Gastroesophageal sphincter (tissue), 4 donors: ENCODE data around the gene ANKRD1. TPM values are rescaled to one million over a fixed set of nuclear protein-coding genes. Genes with fewer than 3 reads are reported as not detected.
A peak's percentile ranks its signal among the peaks of the same experiment; 100 is the strongest.
"Not testable (repeated sequence)": the region's sequence is repeated elsewhere in the genome, so short reads cannot be mapped to it uniquely, and the experiment has no call there.

Experiments used
- ATAC-seq: fragments of 150-250 bp; one replicate; pipeline ENCODE4 v1.9.1; 2016; ENCODE audit warnings: mild to moderate bottlenecking, moderate library complexity
- H3K27ac ChIP-seq, 4 donors: fragments of 200-600 bp; sonication (generic) in 3 of 4; 1 replicate in 3 of 4; 2 replicates in 1 of 4; pipeline ENCODE4 v1.5.1; 2016 to 2019
- H3K27me3 ChIP-seq: fragments of 200-600 bp; sonication (generic); one replicate; pipeline ENCODE4 v1.5.1; 2019
- H3K36me3 ChIP-seq, 2 donors: fragments of 200-600 bp; sonication (generic); one replicate each; pipeline ENCODE4 v1.5.1; 2019; ENCODE audit warnings: control low read depth in 1 of 2
- H3K4me1 ChIP-seq, 3 donors: fragments of 200-600 bp; sonication (generic); 1 replicate in 2 of 3; 2 replicates in 1 of 3; pipeline ENCODE4 v1.5.1; 2016 to 2019; ENCODE audit warnings: control low read depth in 2 of 3
- H3K4me3 ChIP-seq, 2 donors: fragments of 200-600 bp; sonication (generic); one replicate each; pipeline ENCODE4 v1.5.1; 2019; ENCODE audit warnings: mild to moderate bottlenecking in 1 of 2, moderate library complexity in 1 of 2
- H3K9me3 ChIP-seq, 3 donors: fragments of 200-600 bp; sonication (generic); one replicate each; pipeline ENCODE4 v1.5.1; 2017 to 2019; ENCODE audit warnings: control low read depth in 2 of 3
- CTCF ChIP-seq, 4 experiments: fragments of 200-600 bp in 2 of 4; fragments of 450-650 bp in 2 of 4; sonication (generic) in 1 of 4; IDR thresholded peaks; one replicate each; pipeline ENCODE4 v1.5.1; 2017 to 2019; ENCODE audit warnings: antibody characterized with exemption in 4 of 4, mild to moderate bottlenecking in 2 of 4, moderate library complexity in 2 of 4
- EP300 ChIP-seq: sonication (generic); formaldehyde crosslinking; IDR thresholded peaks from one replicate; pipeline ENCODE4 v1.6.1; 2017; ENCODE audit warnings: antibody characterized with exemption, mild to moderate bottlenecking
- POLR2A ChIP-seq, 2 donors: fragments of 450-650 bp; IDR thresholded peaks; one replicate each; pipeline ENCODE4 v1.6.1; 2017; ENCODE audit warnings: antibody characterized with exemption in 2 of 2, mild to moderate bottlenecking in 2 of 2, moderate library complexity in 1 of 2
- POLR2AphosphoS5 ChIP-seq: sonication (generic); formaldehyde crosslinking; IDR thresholded peaks from one replicate; pipeline ENCODE4 v1.6.1; 2017; ENCODE audit warnings: antibody characterized with exemption
- WGBS, 2 donors: methylation state at CpG; one replicate each; pipeline ENCODE4 v1.1.5; 2018; ENCODE audit warnings: low coverage in 1 of 2; 5-methylcytosine and 5-hydroxymethylcytosine counted together
- total RNA-seq, 4 donors: library from RNA; depleted of rRNA; stranded (reverse); fragments of >200 nt; gene quantifications; one replicate each; pipeline ENCODE4 v1.1.0, GENCODE V29; 2016

Gene ANKRD1
- total RNA-seq, 4 donors from 2014 or later: not detected

GRCh38 chr10:90888387-90888786 lies 32.5 kb downstream of the ANKRD1 start:
- TF ChIP-seq POLR2A (IDR thresholded peaks at IDR 0.05): no peak
- no peak for TF ChIP-seq POLR2AphosphoS5
- no peak for TF ChIP-seq EP300
- TF ChIP-seq CTCF (IDR thresholded peaks at IDR 0.05): no peak
- H3K9me3 ChIP-seq: no peaks in the 10 kb centered on the region
- no peak overlapping the region for H3K27ac ChIP-seq
- H3K4me3 ChIP-seq: no peak overlapping the region
- WGBS, 2 donors: 86 to 96% methylated on average over 4 to 6 of the region's 6 CpGs
- H3K4me1 ChIP-seq: peaks cover 0 to 5% (median 0%) of the 10 kb centered on the region in 3 donors
- no peaks in the 10 kb centered on the region for H3K27me3 ChIP-seq
- H3K36me3 ChIP-seq: peaks cover 5 to 98% of the 10 kb centered on the region in 2 donors
- ATAC-seq: no peak

GRCh38 chr10:90887555-90887954 lies 33.3 kb downstream of the ANKRD1 start:
- Histone ChIP-seq H3K4me3 (no peak overlapping the region), H3K4me1 (peaks cover 0 to 5% (median 0%) of the 10 kb centered on the region in 3 donors), H3K36me3 (peaks cover 5 to 98% of the 10 kb centered on the region in 2 donors), H3K27me3 (no peaks in the 10 kb centered on the region), H3K9me3 (no peaks in the 10 kb centered on the region), H3K27ac (no peak overlapping the region)
- no peak for TF ChIP-seq POLR2AphosphoS5
- no peak for TF ChIP-seq EP300
- no peak for TF ChIP-seq CTCF (IDR thresholded peaks at IDR 0.05)
- TF ChIP-seq POLR2A (IDR thresholded peaks at IDR 0.05): no peak
- ATAC-seq: no peak
- 94% methylated on average over 4 of the region's 6 CpGs; no CpG with 5 or more reads in 1 of the 2 donors for WGBS, 2 donors

GRCh38 chr10:90885176-90885575 lies 35.7 kb downstream of the ANKRD1 start:
- H3K4me1 ChIP-seq: peaks cover 0 to 5% (median 0%) of the 10 kb centered on the region in 3 donors
- H3K27ac ChIP-seq: no peak overlapping the region
- no peaks in the 10 kb centered on the region for H3K27me3 ChIP-seq
- H3K9me3 ChIP-seq: no peaks in the 10 kb centered on the region
- no peak for ATAC-seq
- H3K36me3 ChIP-seq: peaks cover 5 to 82% of the 10 kb centered on the region in 2 donors
- H3K4me3 ChIP-seq: no peak overlapping the region
- 90 to 100% methylated on average over 1 of the region's 1 CpG for WGBS, 2 donors
- no peak for TF ChIP-seq EP300
- TF ChIP-seq CTCF (IDR thresholded peaks at IDR 0.05): no peak
- TF ChIP-seq POLR2AphosphoS5: no peak
- TF ChIP-seq POLR2A (IDR thresholded peaks at IDR 0.05): no peak

- Histone ChIP-seq H3K27ac (no peak overlapping the region), H3K9me3 (no peaks in the 10 kb centered on the region), H3K27me3 (no peaks in the 10 kb centered on the region), H3K4me1 (peaks cover 0 to 5% (median 0%) of the 10 kb centered on the region in 3 donors), H3K4me3 (no peak overlapping the region), H3K36me3 (peaks cover 5 to 79% of the 10 kb centered on the region in 2 donors)
- TF ChIP-seq POLR2A (IDR thresholded peaks at IDR 0.05) (no peak), EP300 (no peak), CTCF (IDR thresholded peaks at IDR 0.05) (no peak), POLR2AphosphoS5 (no peak)
- 79 to 80% methylated on average over 2 to 3 of the region's 3 CpGs for WGBS, 2 donors
- no peak for ATAC-seq
These were observed 36.5 kb downstream of the ANKRD1 start for GRCh38 chr10:90884431-90884830.

- peaks cover 0 to 79% of the 10 kb centered on the region in 2 donors for H3K36me3 ChIP-seq
- WGBS, 2 donors: 49 to 63% methylated on average over 4 to 6 of the region's 8 CpGs
- H3K4me1 ChIP-seq, H3K4me3 ChIP-seq, H3K27ac ChIP-seq, ATAC-seq, H3K27me3 ChIP-seq, H3K9me3 ChIP-seq: not testable (repeated sequence)
- peak; percentile 29 to 57 (median 41) for TF ChIP-seq CTCF (IDR thresholded peaks at IDR 0.05)
These were observed 40.7 kb downstream of the ANKRD1 start for GRCh38 chr10:90880059-90880719.
